ENCODE results near the gene CHN1.

Gene CHN1

GRCh38 chr2:174760845-174761473, 244.2 kb downstream of the CHN1 start:
- no peak for FAIRE-seq

- FAIRE-seq = no peak
Measured at GRCh38 chr2:174759381-174760065, 245.7 kb downstream of the CHN1 start.

GRCh38 chr2:174756743-174757142, 248.4 kb downstream of the CHN1 start:
- no peak for FAIRE-seq

- no peak for FAIRE-seq
Measured at GRCh38 chr2:174753038-174753633, 252.0 kb downstream of the CHN1 start.

GRCh38 chr2:174752403-174753037, 252.7 kb downstream of the CHN1 start:
- FAIRE-seq = no peak

GRCh38 chr2:174750923-174751441, 254.2 kb downstream of the CHN1 start:
- FAIRE-seq = no peak

- no peak for FAIRE-seq
Measured at GRCh38 chr2:174749793-174750192, 255.4 kb downstream of the CHN1 start.

- FAIRE-seq = peak; percentile 55
Measured at GRCh38 chr2:174748948-174749347, 256.2 kb downstream of the CHN1 start.

All from endometrium (tissue), 2 donors.